H4 (cell line): ENCODE results near the gene PRTG. TPM values are rescaled to one million over a fixed set of nuclear protein-coding genes. Genes with fewer than 3 reads are reported as not detected.
"Not testable (repeated sequence)": the region's sequence is repeated elsewhere in the genome, so short reads cannot be mapped to it uniquely, and the experiment has no call there.

Experiments used
- DNase-seq: peaks from one replicate; pipeline ENCODE4 v3.0.0-alpha.2; 2015; ENCODE audit warnings: low spot score
- total RNA-seq: library from RNA; depleted of rRNA; stranded (reverse); fragments of >200 nt; shearing (Covaris generic); gene quantifications from 2 replicates; pipeline ENCODE4 v1.2.3, GENCODE V29; 2014; rRNA removed

PRTG gene, protein sequence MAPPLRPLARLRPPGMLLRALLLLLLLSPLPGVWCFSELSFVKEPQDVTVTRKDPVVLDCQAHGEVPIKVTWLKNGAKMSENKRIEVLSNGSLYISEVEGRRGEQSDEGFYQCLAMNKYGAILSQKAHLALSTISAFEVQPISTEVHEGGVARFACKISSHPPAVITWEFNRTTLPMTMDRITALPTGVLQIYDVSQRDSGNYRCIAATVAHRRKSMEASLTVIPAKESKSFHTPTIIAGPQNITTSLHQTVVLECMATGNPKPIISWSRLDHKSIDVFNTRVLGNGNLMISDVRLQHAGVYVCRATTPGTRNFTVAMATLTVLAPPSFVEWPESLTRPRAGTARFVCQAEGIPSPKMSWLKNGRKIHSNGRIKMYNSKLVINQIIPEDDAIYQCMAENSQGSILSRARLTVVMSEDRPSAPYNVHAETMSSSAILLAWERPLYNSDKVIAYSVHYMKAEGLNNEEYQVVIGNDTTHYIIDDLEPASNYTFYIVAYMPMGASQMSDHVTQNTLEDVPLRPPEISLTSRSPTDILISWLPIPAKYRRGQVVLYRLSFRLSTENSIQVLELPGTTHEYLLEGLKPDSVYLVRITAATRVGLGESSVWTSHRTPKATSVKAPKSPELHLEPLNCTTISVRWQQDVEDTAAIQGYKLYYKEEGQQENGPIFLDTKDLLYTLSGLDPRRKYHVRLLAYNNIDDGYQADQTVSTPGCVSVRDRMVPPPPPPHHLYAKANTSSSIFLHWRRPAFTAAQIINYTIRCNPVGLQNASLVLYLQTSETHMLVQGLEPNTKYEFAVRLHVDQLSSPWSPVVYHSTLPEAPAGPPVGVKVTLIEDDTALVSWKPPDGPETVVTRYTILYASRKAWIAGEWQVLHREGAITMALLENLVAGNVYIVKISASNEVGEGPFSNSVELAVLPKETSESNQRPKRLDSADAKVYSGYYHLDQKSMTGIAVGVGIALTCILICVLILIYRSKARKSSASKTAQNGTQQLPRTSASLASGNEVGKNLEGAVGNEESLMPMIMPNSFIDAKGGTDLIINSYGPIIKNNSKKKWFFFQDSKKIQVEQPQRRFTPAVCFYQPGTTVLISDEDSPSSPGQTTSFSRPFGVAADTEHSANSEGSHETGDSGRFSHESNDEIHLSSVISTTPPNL
- total RNA-seq, result 1.3 and 2.1 TPM in 2 replicates

GRCh38 chr15:55742927-55743728 is at the start of gene PRTG:
Gene PRTG, minus strand, starts transcription at chr15:55743152. Its CDS starts 221 bp downstream, at chr15:55742931.
- peak; percentile 27 for DNase-seq

GRCh38 chr15:55791551-55792400 is 48.8 kb upstream of the PRTG start:
- DNase-seq, result peak; percentile 72

- no peak for DNase-seq
Observed at GRCh38 chr15:55789066-55789660, 46.2 kb upstream of the PRTG start.

DNA sequence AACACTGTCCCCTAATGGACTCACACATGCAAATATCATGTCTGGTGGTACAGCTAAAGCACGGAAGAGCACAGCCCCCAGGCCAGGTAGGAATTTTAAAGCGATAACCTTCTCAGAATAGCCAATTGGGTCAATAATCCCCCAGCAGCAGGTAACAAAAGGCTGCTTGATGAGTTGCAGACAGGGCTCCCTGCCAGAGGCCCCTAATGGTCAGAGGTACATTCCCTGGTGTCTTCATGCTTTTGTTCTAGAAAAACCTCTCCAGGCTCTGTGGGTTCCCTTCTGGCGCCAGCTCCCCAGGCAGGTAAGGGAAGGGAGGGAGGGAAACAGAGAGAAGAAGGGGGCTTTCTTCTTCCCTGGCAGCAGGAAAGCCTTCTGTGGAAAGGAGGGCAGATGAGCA is 43.4 kb upstream of the PRTG start:
- no peak for DNase-seq

GRCh38 chr15:55785593-55785992 is 42.6 kb upstream of the PRTG start:
- DNase-seq, result not testable (repeated sequence)

- DNase-seq, result no peak
Observed at GRCh38 chr15:55784286-55784685, 41.3 kb upstream of the PRTG start.

- DNase-seq, result no peak
Observed at GRCh38 chr15:55782901-55783300, 39.9 kb upstream of the PRTG start.

DNA sequence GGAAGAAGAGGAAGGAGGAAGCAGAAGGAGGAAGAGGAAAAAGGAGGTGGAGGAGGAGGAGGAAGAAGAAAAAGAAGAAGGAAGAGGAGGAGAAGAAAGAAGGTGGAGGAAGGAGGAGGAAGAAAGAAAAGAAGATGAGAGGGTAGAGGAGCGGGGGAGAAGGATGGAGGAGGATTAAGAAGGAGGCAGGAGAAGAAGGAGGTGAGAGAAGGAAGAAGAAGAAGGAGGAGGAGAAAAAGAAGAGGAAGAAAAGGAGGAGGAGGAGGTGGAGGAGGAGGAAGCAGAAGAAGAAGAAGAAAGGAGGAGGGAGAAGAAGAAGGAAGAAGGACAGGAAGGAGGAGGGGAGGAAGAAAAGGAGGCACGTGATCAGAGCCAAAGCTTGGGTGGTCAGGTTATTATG is 37.3 kb upstream of the PRTG start:
- no peak for DNase-seq

DNA sequence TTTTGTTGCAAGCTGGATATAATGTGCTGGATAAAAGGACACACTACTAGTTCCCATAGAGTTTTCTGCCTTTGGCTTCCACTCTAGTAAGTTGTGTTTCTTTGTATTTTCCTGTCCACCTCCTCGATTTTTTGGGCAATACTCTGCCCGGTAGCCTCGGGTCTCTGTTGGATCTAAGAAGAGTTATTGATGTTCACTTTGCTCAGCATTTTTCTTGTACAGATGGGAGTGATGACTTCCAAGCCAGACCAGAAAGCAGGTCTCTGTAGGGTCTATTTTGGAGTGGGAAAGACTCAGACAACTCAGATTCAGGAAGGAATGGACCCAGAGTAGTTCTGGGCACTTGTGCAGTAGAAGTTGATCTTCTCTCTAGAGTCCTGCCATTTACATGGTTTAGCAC is 36.0 kb upstream of the PRTG start:
- DNase-seq, result no peak

GRCh38 chr15:55775316-55775715 is 32.4 kb upstream of the PRTG start:
- peak; percentile 16 for DNase-seq

- DNase-seq, result no peak
Observed at GRCh38 chr15:55774113-55774970, 31.4 kb upstream of the PRTG start.

DNA sequence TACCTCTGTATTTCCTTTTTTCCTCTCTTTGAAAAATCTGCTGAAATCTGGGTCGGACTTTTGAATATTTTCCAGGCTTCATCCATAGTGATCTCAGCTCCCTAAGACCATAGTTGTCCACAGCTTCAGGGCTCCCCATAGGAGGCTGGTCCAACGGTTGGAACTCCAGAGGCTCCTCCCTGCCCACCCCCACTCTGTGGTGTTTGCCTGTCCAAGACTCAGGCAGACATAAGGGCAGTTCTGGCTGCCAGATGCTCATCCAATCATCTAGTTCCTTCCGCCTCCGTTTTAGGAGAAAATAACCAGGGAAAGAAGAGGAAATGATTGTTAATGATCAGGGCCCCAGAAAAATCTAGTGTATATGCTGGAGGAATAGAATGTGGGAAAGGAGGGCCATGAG is 27.9 kb upstream of the PRTG start:
- no peak for DNase-seq

GRCh38 chr15:55770261-55770660 is 27.3 kb upstream of the PRTG start:
- no peak for DNase-seq

DNA sequence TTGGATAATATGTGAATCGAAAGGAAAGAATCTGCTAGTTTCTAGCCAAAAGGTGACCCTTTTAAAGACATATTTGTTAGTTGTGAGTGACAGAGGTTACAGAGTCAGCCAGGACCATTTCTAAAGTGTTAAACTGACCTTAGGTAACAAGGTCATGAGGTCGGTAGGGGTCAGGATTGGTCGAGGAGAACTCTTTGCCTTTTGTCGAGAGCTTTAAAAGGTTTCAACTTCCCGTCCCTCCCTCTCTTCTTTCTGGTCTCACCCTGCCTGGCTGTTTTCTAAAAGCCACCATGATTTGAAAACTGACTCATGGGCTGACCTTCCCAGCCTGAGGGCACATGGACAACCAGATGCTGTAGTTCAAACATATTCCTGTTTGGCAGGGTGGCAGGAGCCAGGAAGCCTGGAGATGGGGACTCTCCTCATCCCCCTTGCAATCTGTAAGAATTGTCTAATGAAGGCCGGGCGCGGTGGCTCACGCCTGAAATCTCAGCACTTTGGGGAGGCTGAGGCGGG is 25.8 kb upstream of the PRTG start:
- DNase-seq, result no peak

DNA sequence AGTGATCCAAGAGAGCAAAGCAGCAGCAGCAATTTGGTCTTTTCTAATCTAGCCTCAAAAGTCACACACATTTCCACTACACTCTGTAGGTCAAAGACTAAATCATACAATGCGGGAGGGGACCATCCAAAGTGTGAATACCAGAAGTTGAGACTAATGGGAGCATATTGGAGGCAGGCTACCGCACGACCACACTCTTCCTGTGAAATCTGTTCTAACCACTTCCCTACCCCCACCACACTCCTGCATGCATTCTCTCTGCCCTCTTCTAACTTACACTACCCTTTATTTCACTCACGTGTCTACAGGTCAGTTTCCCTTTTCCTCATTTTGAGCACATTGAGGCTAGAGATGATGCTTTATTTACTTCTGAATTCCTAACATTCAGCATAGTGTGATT is 23.7 kb upstream of the PRTG start:
- DNase-seq, result no peak

DNA sequence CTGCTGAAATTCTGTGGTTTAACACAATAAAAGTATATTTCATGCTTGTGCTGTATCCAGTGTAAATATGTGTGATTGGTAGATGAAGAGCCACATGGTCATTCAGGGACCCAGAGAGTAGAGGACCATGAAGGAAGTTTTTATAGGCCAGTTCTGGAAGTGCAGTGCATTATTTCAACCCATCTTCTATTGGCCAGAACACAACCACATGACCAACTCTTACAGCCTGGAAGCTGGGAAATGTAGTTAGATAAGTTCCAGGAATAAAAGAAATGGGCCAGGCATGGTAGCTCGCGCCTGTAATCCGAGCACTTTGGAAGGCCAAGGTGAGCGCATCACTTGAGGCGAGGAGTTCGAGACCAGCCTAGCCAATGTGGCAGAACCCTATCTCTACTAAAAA is 21.4 kb upstream of the PRTG start:
- DNase-seq, result no peak

DNA sequence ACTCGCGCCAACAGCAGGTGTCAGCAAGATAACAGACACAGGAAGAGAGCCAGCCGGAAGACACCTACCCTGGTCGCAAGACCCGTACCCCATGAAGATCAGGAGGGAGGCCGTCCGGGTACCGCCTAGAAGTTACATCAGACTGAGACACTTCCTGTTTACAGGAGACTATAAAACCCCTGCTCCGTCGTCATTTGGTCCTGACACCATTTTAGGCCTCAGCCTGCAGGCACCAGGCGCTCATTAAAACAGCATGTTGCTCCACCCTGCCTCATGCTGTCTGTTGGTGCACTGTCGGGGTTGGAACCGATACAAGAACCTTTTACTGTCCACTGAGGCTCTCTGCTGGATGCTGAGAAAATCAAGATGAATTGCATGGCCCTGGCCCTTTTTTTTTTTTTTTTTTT is 15.6 kb upstream of the PRTG start:
- DNase-seq, result no peak

DNA sequence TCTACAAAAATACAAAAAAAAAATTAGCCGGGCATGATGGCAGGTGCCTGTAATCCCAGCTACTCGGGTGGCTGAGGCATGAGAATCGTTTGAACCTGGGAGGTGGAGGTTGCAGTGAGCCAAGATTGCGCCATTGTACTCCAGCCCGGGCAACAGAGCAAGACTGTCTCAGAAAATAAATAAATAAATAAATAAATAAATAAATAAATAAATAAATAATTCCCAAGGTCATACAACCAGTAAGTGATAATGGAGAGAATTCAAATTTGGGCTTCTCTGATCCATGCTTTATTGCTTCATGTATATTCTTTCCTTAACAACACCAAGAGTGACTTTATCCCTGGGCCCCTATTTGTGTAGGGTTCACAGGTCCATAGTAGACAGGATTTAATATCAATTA is 10.5 kb upstream of the PRTG start:
- DNase-seq, result not testable (repeated sequence)

DNA sequence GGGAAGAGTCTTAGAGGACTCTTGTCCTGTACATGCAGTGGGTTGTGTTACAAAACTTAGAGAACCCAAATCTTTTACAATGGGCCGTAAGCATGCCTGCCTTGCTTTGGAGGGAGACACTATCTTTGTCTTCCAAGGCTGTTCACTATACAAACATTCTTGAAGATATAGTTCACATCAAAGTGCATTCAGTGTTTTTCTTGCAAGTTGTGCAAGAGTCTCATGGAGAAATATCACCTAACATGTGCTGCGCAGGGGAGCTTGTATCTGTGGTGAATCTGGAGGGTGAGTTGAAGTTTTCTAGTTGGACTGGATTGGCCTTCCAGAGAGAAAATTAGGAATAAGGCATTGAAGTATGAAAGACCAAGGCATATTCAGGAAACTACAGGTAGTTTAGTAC is 7.8 kb upstream of the PRTG start:
- no peak for DNase-seq
